GM12878 (cell line): ENCODE results near the gene CPA2. TPM values are rescaled to one million over a fixed set of nuclear protein-coding genes. Genes with fewer than 3 reads are reported as not detected.

Experiments
- ATAC-seq: fragments of 200-7000 bp; cut with Tn5 transposase; 3 replicates; pipeline ENCODE4 v1.9.1; 2020; ENCODE audit warnings: mild to moderate bottlenecking, moderate library complexity
- BruUV-seq: library from RNA; stranded (reverse); fragments of 400-500 nt; replicated peaks from 2 replicates; lab custom pipeline; 2021; lab: Mats Ljungman, UMichigan
- CTCF ChIA-PET: fragments of 300-600 bp; sonication (Branson Sonifier 250); formaldehyde crosslinking; extraction: SDS; loops from one replicate; lab custom pipeline; 2021; ENCODE audit warnings: inconsistent platforms; lab: Yijun Ruan, JAX
- POLR2A ChIA-PET: fragments of 350-600 bp; formaldehyde crosslinking; extraction: SDS; loops from one replicate; lab custom pipeline; 2021; ENCODE audit warnings: inconsistent platforms; lab: Charles Lee
- RAD21 ChIA-PET: fragments of 300-600 bp; sonication (Branson Sonifier 250); formaldehyde crosslinking; loops from one replicate; lab custom pipeline; 2023; ENCODE audit warnings: antibody characterized with exemption; ENCODE audit not compliant: unreplicated experiment; lab: Charles Lee
- SMC1A ChIA-PET: fragments of 300-600 bp; sonication (Branson Sonifier 250); formaldehyde crosslinking; loops from one replicate; lab custom pipeline; 2023; ENCODE audit not compliant: unreplicated experiment, uncharacterized antibody; lab: Charles Lee
- DNase-seq: peaks from one replicate; pipeline ENCODE4 v3.0.0-alpha.2; 2011; ENCODE audit warnings: low read depth, low spot score
- FAIRE-seq: peaks from 3 replicates; lab custom pipeline; 2011; peaks lifted over from hg19 to GRCh38; lab: Jason Lieb, UNC
- H2AFZ ChIP-seq: 2 replicates; pipeline ENCODE4 v1.6.0; 2011; ENCODE audit warnings: low read depth, low read length, control low read depth; ENCODE audit not compliant: control insufficient read depth
- H3K27ac ChIP-seq: 2 replicates; pipeline ENCODE4 v1.5.1; 2011; ENCODE audit warnings: control low read depth; ENCODE audit not compliant: control insufficient read depth, insufficient read depth
- H3K27me3 ChIP-seq, 2 experiments: replicated peaks in 1 of 2; 2 replicates each; pipeline versions ENCODE4 v1.6.0 to v1.6.1; 2011; ENCODE audit warnings: low read length in 1 of 2; ENCODE audit not compliant: control insufficient read depth in 2 of 2, insufficient read depth in 2 of 2
- H3K36me3 ChIP-seq, 2 experiments: 2 replicates each; pipeline ENCODE4 v1.5.1; 2011; ENCODE audit warnings: low read length in 1 of 2; ENCODE audit not compliant: control insufficient read depth in 2 of 2, insufficient read depth in 2 of 2
- H3K4me1 ChIP-seq: 2 replicates; pipeline ENCODE4 v1.6.1; 2011; ENCODE audit warnings: mild to moderate bottlenecking, low read length, moderate library complexity, mixed read lengths; ENCODE audit not compliant: control insufficient read depth, insufficient read depth
- H3K4me2 ChIP-seq: 2 replicates; pipeline ENCODE4 v1.6.0; 2011; ENCODE audit warnings: control low read depth; ENCODE audit not compliant: control insufficient read depth, insufficient read depth
- H3K4me3 ChIP-seq: fragments of 200-600 bp; sonication (generic); 2 replicates; pipeline ENCODE4 v1.5.1; 2016
- H3K79me2 ChIP-seq: 2 replicates; pipeline ENCODE4 v1.6.0; 2011; ENCODE audit warnings: low read length; ENCODE audit not compliant: control insufficient read depth, insufficient read depth
- H3K9ac ChIP-seq: 2 replicates; pipeline ENCODE4 v1.8.0; 2011; ENCODE audit warnings: low read length, control low read depth, mixed read lengths; ENCODE audit not compliant: control insufficient read depth, insufficient read depth
- H3K9me3 ChIP-seq: replicated peaks from 3 replicates; pipeline ENCODE4 v1.5.1; 2011; ENCODE audit warnings: mild to moderate bottlenecking, low read length; ENCODE audit not compliant: control insufficient read depth, insufficient read depth
- H4K20me1 ChIP-seq: 2 replicates; pipeline ENCODE4 v1.6.0; 2011; ENCODE audit not compliant: control insufficient read depth, insufficient read depth
- BACH1 ChIP-seq: fragments of 450-650 bp; IDR thresholded peaks from 2 replicates; pipeline ENCODE4 v1.6.1; 2017; ENCODE audit warnings: mild to moderate bottlenecking, borderline replicate concordance
- HDAC2 ChIP-seq: fragments of 200-600 bp; sonication (generic); IDR thresholded peaks from 2 replicates; pipeline ENCODE4 v1.6.1; 2017
- HDGF ChIP-seq: fragments of 450-650 bp; IDR thresholded peaks from 2 replicates; pipeline ENCODE4 v1.6.1; 2016; ENCODE audit warnings: antibody characterized with exemption
- JUNB ChIP-seq: IDR thresholded peaks from 2 replicates; pipeline ENCODE4 v1.6.1; 2016; ENCODE audit warnings: antibody characterized with exemption, mild to moderate bottlenecking
- KDM1A ChIP-seq: fragments of 200-600 bp; sonication (generic); IDR thresholded peaks from 2 replicates; pipeline ENCODE4 v1.6.1; 2016; ENCODE audit warnings: borderline replicate concordance
- KLF5 ChIP-seq: fragments of 450-650 bp; IDR thresholded peaks from 2 replicates; pipeline ENCODE4 v1.6.1; 2014; ENCODE audit warnings: mild to moderate bottlenecking; ENCODE audit not compliant: partially characterized antibody
- MAX ChIP-seq: IDR thresholded peaks from 2 replicates; pipeline ENCODE4 v1.6.1; 2012; ENCODE audit warnings: low read depth, low read length, improper control_type of control experiment
- NFYA ChIP-seq: IDR thresholded peaks from 2 replicates; pipeline ENCODE4 v1.6.1; 2011; ENCODE audit warnings: low read depth, mild to moderate bottlenecking, low read length, improper control_type of control experiment, borderline replicate concordance
- PML ChIP-seq: IDR thresholded peaks from 2 replicates; pipeline ENCODE4 v1.6.1; 2012; ENCODE audit warnings: low read length, inconsistent platforms
- SIX5 ChIP-seq: IDR thresholded peaks from 2 replicates; pipeline ENCODE4 v1.6.1; 2011; ENCODE audit warnings: mild to moderate bottlenecking, low read depth, low read length, moderate library complexity; ENCODE audit not compliant: severe bottlenecking
- SMC3 ChIP-seq: IDR thresholded peaks from 2 replicates; pipeline ENCODE4 v1.6.1; 2011; ENCODE audit warnings: low read length, improper control_type of control experiment, borderline replicate concordance
- STAT1 ChIP-seq: fragments of 450-650 bp; conservative IDR thresholded peaks from 2 replicates; pipeline ENCODE4 v1.6.1; 2014; ENCODE audit warnings: antibody characterized with exemption, mild to moderate bottlenecking
- ZNF24 ChIP-seq: fragments of 450-650 bp; IDR thresholded peaks from 2 replicates; pipeline ENCODE4 v1.6.1; 2017; ENCODE audit warnings: antibody characterized with exemption, mild to moderate bottlenecking
- WGBS: methylation state at CpG from one replicate; pipeline ENCODE4 v1.1.6; 2016; ENCODE audit warnings: low lambda C conversion rate; ENCODE audit not compliant: insufficient replicate concordance, insufficient coverage; ENCODE audit errors: missing lambda C conversion rate; 5-methylcytosine and 5-hydroxymethylcytosine counted together
- in situ Hi-C: fragments of 300-500 bp; cut with MboI; formaldehyde crosslinking; loops from 9 replicates; pipeline ENCODE4 v1.14.3; 2018; ENCODE audit warnings: mixed read lengths
- intact Hi-C: fragments of 100-400 bp; cut with micrococcal nuclease; formaldehyde crosslinking; loops from one replicate; pipeline ENCODE4 v1.14.2; 2022; ENCODE audit not compliant: unreplicated experiment
- polyA plus RNA-seq, 11 experiments: library from polyadenylated mRNA; depleted of rRNA in 4 of 11; unstranded in 6 of 11; stranded (reverse) in 5 of 11; fragments of >200 nt; fragmentation: Nextera tagmentation in 4 of 11; fragmentation: Illumina TruSeq in 1 of 11; extraction: Ambion mirVana in 4 of 11; extraction: Trizol in 1 of 11; gene quantifications; 1 replicate in 1 of 11; 2 replicates in 10 of 11; pipeline versions ENCODE4 v1.2.1 to v1.2.3, GENCODE V29; 2011 to 2016; ENCODE audit warnings: inconsistent platforms in 2 of 11, missing spikeins in 2 of 11, low read depth in 1 of 11
- total RNA-seq, 4 experiments: library from RNA; depleted of rRNA in 3 of 4; stranded (reverse); fragments of >200 nt in 3 of 4; fragmentation: Illumina TruSeq in 1 of 4; extraction: Trizol in 1 of 4; gene quantifications; 2 replicates each; pipeline versions ENCODE4 v1.2.1 to v1.2.3, GENCODE V29; 2013 to 2021

CPA2 gene
- total and polyA plus RNA-seq, 10 of the 15 experiments (the other 5 are each of a cell fraction or from before 2014, with no cell fraction given): 0.04 to 1.9 TPM; not detected in 8

GRCh38 chr7:130240240-130240639 lies 26.4 kb upstream of the CPA2 start:
- Histone ChIP-seq H3K36me3 (no peaks in the 10 kb centered on the region), H3K4me2 (no peak overlapping the region), H2AFZ (no peak overlapping the region), H3K4me3 (no peak overlapping the region), H3K79me2 (no peaks in the 10 kb centered on the region), H3K27ac (no peak overlapping the region), H3K4me1 (no peaks in the 10 kb centered on the region), H3K27me3 (no peaks in the 10 kb centered on the region), H3K9me3 (no peaks in the 10 kb centered on the region), H3K9ac (no peak overlapping the region), H4K20me1 (no peaks in the 10 kb centered on the region)
- POLR2A ChIA-PET: interaction anchor here (0.6 to 0.7 kb wide), 3 partner anchors 10 to 237 kb away, joined by 3 to 4 read pairs (median 3); no protein-coding TSS in a partner anchor
- TF ChIP-seq STAT1 (no peak), JUNB (no peak), KDM1A (no peak), HDAC2 (no peak), KLF5 (no peak), SMC3 (no peak), SIX5 (no peak), BACH1 (no peak), MAX (no peak), HDGF (no peak), NFYA (no peak), ZNF24 (no peak), PML (no peak)
- ATAC-seq (no peak), FAIRE-seq (no peak), DNase-seq (no peak)
- CTCF ChIA-PET: interaction anchor here (1.2 to 7.3 kb wide), 6 partner anchors 11 to 517 kb away, joined by 3 to 62 read pairs (median 4); no protein-coding TSS in a partner anchor
- in situ Hi-C loops: no loop called here
- SMC1A ChIA-PET: interaction anchor here (0.7 to 1.3 kb wide), 5 partner anchors 36 to 290 kb away, joined by 3 read pairs; no protein-coding TSS in a partner anchor
- WGBS: 76% methylated on average over 1 of the region's 1 CpG
- no TSS peak for BruUV-seq
- RAD21 ChIA-PET: interaction anchor here (0.9 to 1.2 kb wide), 3 partner anchors 165 to 518 kb away, joined by 4 to 5 read pairs (median 4); no protein-coding TSS in a partner anchor
- intact Hi-C loops: loop anchor here (5.0 kb wide), 6 partner anchors 72 to 592 kb away; partner anchors contain the start of gene MEST
